ENCODE results near the gene YTHDC2. TPM values are rescaled to one million over a fixed set of nuclear protein-coding genes. Genes with fewer than 3 reads are reported as not detected.

Gene YTHDC2
- total RNA-seq, 2 donors from 2014 or later, result 25.6 to 27.4 TPM

- Mint-ChIP-seq H3K27me3 (ENCODE audit: insufficient read depth) (peaks cover 66% of the 10 kb centered on the region), H3K27ac (peak overlapping the region; percentile 39), H3K4me1 (peaks cover 3% of the 10 kb centered on the region), H3K36me3 (ENCODE audit: low read depth) (peaks cover 5% of the 10 kb centered on the region), H3K9me3 (peaks cover 29% of the 10 kb centered on the region), H3K4me3 (peak overlapping the region; percentile 79)
- Histone ChIP-seq H3K27me3 (ENCODE audit: control insufficient read depth, insufficient read depth, low read length, poor library complexity, severe bottlenecking) (peaks cover 65% of the 10 kb centered on the region), H3K36me3 (ENCODE audit: control insufficient read depth, insufficient read depth, low read length) (no peaks in the 10 kb centered on the region), H3K27ac (ENCODE audit: low read depth, low read length) (no peak overlapping the region), H3K4me3 (ENCODE audit: low read length) (peak overlapping the region; percentile 90), H3K4me1 (ENCODE audit: control insufficient read depth, insufficient read depth, low read length) (no peaks in the 10 kb centered on the region), H3K9me3 (ENCODE audit: control insufficient read depth, low read length) (peaks cover 20% of the 10 kb centered on the region), H3K9ac (ENCODE audit: extremely low read depth, low read length, poor library complexity, severe bottlenecking) (peak overlapping the region; percentile 42)
- 29 to 39% methylated on average over 10 to 20 of the region's 20 CpGs for WGBS, 2 experiments (ENCODE audit: insufficient coverage in 1 of 2, insufficient read length in 1 of 2)
- TF ChIP-seq CTCF (conservative IDR thresholded peaks at IDR 0.05), result no peak
- no peak for DNase-seq
These were observed 24.8 kb upstream of the YTHDC2 start for GRCh38 chr5:113488645-113489184.

- Mint-ChIP-seq H3K36me3 (ENCODE audit: low read depth) (peaks cover 5% of the 10 kb centered on the region), H3K4me3 (no peak overlapping the region), H3K4me1 (peaks cover 3% of the 10 kb centered on the region), H3K27ac (no peak overlapping the region), H3K9me3 (peaks cover 29% of the 10 kb centered on the region), H3K27me3 (ENCODE audit: insufficient read depth) (peaks cover 65% of the 10 kb centered on the region)
- Histone ChIP-seq H3K36me3 (ENCODE audit: control insufficient read depth, insufficient read depth, low read length) (no peaks in the 10 kb centered on the region), H3K4me3 (ENCODE audit: low read length) (no peak overlapping the region), H3K4me1 (ENCODE audit: control insufficient read depth, insufficient read depth, low read length) (no peaks in the 10 kb centered on the region), H3K27ac (ENCODE audit: low read depth, low read length) (no peak overlapping the region), H3K9ac (ENCODE audit: extremely low read depth, low read length, poor library complexity, severe bottlenecking) (no peak overlapping the region), H3K27me3 (ENCODE audit: control insufficient read depth, insufficient read depth, low read length, poor library complexity, severe bottlenecking) (peaks cover 65% of the 10 kb centered on the region), H3K9me3 (ENCODE audit: control insufficient read depth, low read length) (peaks cover 20% of the 10 kb centered on the region)
- WGBS, 2 experiments (ENCODE audit: insufficient coverage in 1 of 2, insufficient read length in 1 of 2), result 87% methylated on average over 3 of the region's 3 CpGs; no CpG with 5 or more reads in 1 of the 2 experiments
- no peak for TF ChIP-seq CTCF (conservative IDR thresholded peaks at IDR 0.05)
- DNase-seq, result no peak
These were observed 24.2 kb upstream of the YTHDC2 start for GRCh38 chr5:113489299-113489698.

GRCh38 chr5:113490317-113490716 lies 23.2 kb upstream of the YTHDC2 start:
- TF ChIP-seq CTCF (conservative IDR thresholded peaks at IDR 0.05), result no peak
- Mint-ChIP-seq H3K9me3 (peaks cover 29% of the 10 kb centered on the region), H3K27me3 (ENCODE audit: insufficient read depth) (peaks cover 67% of the 10 kb centered on the region), H3K4me3 (no peak overlapping the region), H3K36me3 (ENCODE audit: low read depth) (peaks cover 5% of the 10 kb centered on the region), H3K27ac (no peak overlapping the region), H3K4me1 (peaks cover 3% of the 10 kb centered on the region)
- 92 to 97% methylated on average over 3 of the region's 3 CpGs for whole genome bisulfite sequencing, 2 experiments (ENCODE audit: insufficient coverage in 1 of 2, insufficient read length in 1 of 2)
- H3K4me3 ChIP-seq (ENCODE audit: low read length), result no peak overlapping the region
- no peaks in the 10 kb centered on the region for H3K36me3 ChIP-seq (ENCODE audit: control insufficient read depth, insufficient read depth, low read length)
- H3K27me3 ChIP-seq (ENCODE audit: control insufficient read depth, insufficient read depth, low read length, poor library complexity, severe bottlenecking), result peaks cover 55% of the 10 kb centered on the region
- no peaks in the 10 kb centered on the region for H3K4me1 ChIP-seq (ENCODE audit: control insufficient read depth, insufficient read depth, low read length)
- no peak overlapping the region for H3K27ac ChIP-seq (ENCODE audit: low read depth, low read length)
- peaks cover 20% of the 10 kb centered on the region for H3K9me3 ChIP-seq (ENCODE audit: control insufficient read depth, low read length)
- no peak overlapping the region for H3K9ac ChIP-seq (ENCODE audit: extremely low read depth, low read length, poor library complexity, severe bottlenecking)
- no peak for DNase-seq
